OCI-M1 (cell line): ENCODE results near the gene PGLYRP4.
A peak's percentile ranks its signal among the peaks of the same experiment; 100 is the strongest.

ENCODE experiments used
- DNase-seq: peaks from one replicate; lab custom pipeline; 2025; lab: John Stamatoyannopoulos, UW

PGLYRP4 gene

GRCh38 chr1:153288634-153289275, 59.9 kb downstream of the PGLYRP4 start:
- DNase-seq = peak; percentile 67
